H1 (cell line): Measurements from ENCODE around the gene ELMO1.

Experiments
- CEBPB ChIP-seq: IDR thresholded peaks from 2 replicates; pipeline ENCODE4 v1.6.1; 2012; ENCODE audit warnings: low read depth, low read length
- HDAC2 ChIP-seq, 2 experiments: fragments of 300-600 bp in 1 of 2; sonication (generic) in 1 of 2; IDR thresholded peaks; 2 replicates each; pipeline ENCODE4 v1.6.1; 2011 to 2012; ENCODE audit warnings: low read depth in 2 of 2, low read length in 2 of 2, mild to moderate bottlenecking in 2 of 2, moderate library complexity in 2 of 2, borderline replicate concordance in 1 of 2, inconsistent platforms in 1 of 2
- POLR2A ChIP-seq, 2 experiments: IDR thresholded peaks; 1 replicate in 1 of 2; 2 replicates in 1 of 2; pipeline ENCODE4 v1.6.1; 2011; ENCODE audit warnings: low read depth in 2 of 2, low read length in 2 of 2, mild to moderate bottlenecking in 2 of 2; ENCODE audit errors: control extremely low read depth in 1 of 2
- RAD21 ChIP-seq, 2 experiments: IDR thresholded peaks in 1 of 2; conservative IDR thresholded peaks in 1 of 2; 2 replicates each; pipeline ENCODE4 v1.6.1; 2011; ENCODE audit warnings: low read depth in 2 of 2, low read length in 2 of 2, improper control_type of control experiment in 1 of 2, inconsistent platforms in 1 of 2, mild to moderate bottlenecking in 1 of 2, moderate library complexity in 1 of 2
- RFX5 ChIP-seq: IDR thresholded peaks from 2 replicates; pipeline ENCODE4 v1.6.1; 2011; ENCODE audit warnings: low read depth, low read length, improper control_type of control experiment, borderline replicate concordance
- SP1 ChIP-seq: IDR thresholded peaks from 2 replicates; pipeline ENCODE4 v1.6.1; 2011; ENCODE audit warnings: low read depth, low read length
- TAF7 ChIP-seq: optimal IDR thresholded peaks from 2 replicates; pipeline ENCODE3; 2011; ENCODE audit warnings: low read depth, mild to moderate bottlenecking, inconsistent platforms, low read length, moderate library complexity, borderline replicate concordance
- TF ChIP-seq, protein P1 (sequence below): IDR thresholded peaks from 2 replicates; pipeline ENCODE4 v1.6.1; 2012; ENCODE audit warnings: inconsistent platforms
- TF ChIP-seq, protein P2 (sequence below), 3 experiments: IDR thresholded peaks; 1 replicate in 2 of 3; 2 replicates in 1 of 3; pipeline versions ENCODE4 v1.5.1 to v1.6.1; 2011; ENCODE audit warnings: low read length in 3 of 3, mild to moderate bottlenecking in 3 of 3, inconsistent platforms in 2 of 3, low read depth in 1 of 3, moderate library complexity in 1 of 3; ENCODE audit not compliant: insufficient read depth in 1 of 3; ENCODE audit errors: control extremely low read depth in 1 of 3
- TF ChIP-seq, protein P3 (sequence below): IDR thresholded peaks from 2 replicates; pipeline ENCODE4 v1.6.1; 2011; ENCODE audit warnings: low read length, improper control_type of control experiment

DNA sequence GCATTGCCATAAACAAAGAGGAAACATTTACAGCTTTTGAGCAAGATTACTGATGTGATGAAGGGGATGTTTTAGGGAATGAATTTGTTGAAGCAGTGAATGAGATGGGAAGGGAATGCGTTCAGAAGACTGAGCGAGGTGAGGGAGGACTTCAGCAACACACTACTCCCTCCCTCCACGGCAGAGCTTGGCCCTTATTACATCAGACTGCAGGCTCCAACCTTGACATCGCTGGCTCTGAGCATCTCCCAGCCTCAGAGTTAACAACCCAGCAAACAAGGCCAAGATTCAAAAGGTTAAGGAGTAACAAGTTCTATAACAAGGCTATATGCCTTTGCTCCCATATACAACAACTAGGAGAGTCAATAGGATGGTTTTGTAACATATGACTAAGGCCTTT is 164.4 kb downstream of the ELMO1 start:
- no peak for TF ChIP-seq RAD21 (IDR thresholded peaks at IDR 0.05 in 1 of 2, conservative IDR thresholded peaks at IDR 0.05 in 1 of 2; ENCODE audit: low read depth in 2 of 2, low read length in 2 of 2)
- TF ChIP-seq, protein P1, sequence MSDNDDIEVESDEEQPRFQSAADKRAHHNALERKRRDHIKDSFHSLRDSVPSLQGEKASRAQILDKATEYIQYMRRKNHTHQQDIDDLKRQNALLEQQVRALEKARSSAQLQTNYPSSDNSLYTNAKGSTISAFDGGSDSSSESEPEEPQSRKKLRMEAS, result no peak
- no peak for TF ChIP-seq CEBPB
- no peak for TF ChIP-seq TAF7
- TF ChIP-seq POLR2A (IDR thresholded peaks at IDR 0.05; ENCODE audit: control extremely low read depth in 1 of 2, low read depth in 2 of 2, low read length in 2 of 2), result no peak
- no peak for TF ChIP-seq HDAC2 (IDR thresholded peaks at IDR 0.05; ENCODE audit: borderline replicate concordance in 1 of 2, low read depth in 2 of 2, low read length in 2 of 2)
- no peak for TF ChIP-seq RFX5
- TF ChIP-seq, protein P2, sequence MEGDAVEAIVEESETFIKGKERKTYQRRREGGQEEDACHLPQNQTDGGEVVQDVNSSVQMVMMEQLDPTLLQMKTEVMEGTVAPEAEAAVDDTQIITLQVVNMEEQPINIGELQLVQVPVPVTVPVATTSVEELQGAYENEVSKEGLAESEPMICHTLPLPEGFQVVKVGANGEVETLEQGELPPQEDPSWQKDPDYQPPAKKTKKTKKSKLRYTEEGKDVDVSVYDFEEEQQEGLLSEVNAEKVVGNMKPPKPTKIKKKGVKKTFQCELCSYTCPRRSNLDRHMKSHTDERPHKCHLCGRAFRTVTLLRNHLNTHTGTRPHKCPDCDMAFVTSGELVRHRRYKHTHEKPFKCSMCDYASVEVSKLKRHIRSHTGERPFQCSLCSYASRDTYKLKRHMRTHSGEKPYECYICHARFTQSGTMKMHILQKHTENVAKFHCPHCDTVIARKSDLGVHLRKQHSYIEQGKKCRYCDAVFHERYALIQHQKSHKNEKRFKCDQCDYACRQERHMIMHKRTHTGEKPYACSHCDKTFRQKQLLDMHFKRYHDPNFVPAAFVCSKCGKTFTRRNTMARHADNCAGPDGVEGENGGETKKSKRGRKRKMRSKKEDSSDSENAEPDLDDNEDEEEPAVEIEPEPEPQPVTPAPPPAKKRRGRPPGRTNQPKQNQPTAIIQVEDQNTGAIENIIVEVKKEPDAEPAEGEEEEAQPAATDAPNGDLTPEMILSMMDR (IDR thresholded peaks at IDR 0.05; ENCODE audit: control extremely low read depth in 1 of 3, insufficient read depth in 1 of 3, low read depth in 1 of 3, low read length in 3 of 3), result no peak
- no peak for TF ChIP-seq SP1
- TF ChIP-seq, protein P3, sequence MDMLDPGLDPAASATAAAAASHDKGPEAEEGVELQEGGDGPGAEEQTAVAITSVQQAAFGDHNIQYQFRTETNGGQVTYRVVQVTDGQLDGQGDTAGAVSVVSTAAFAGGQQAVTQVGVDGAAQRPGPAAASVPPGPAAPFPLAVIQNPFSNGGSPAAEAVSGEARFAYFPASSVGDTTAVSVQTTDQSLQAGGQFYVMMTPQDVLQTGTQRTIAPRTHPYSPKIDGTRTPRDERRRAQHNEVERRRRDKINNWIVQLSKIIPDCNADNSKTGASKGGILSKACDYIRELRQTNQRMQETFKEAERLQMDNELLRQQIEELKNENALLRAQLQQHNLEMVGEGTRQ, result no peak
